WTC11 (cell line): ENCODE data around the gene ASB2. TPM values are rescaled to one million over a fixed set of nuclear protein-coding genes. Genes with fewer than 3 reads are reported as not detected.

Experiments used
- ATAC-seq: fragments of 200-7000 bp; cut with Tn5 transposase; 2 replicates; pipeline ENCODE4 v1.10.0; 2021; ENCODE audit warnings: mild to moderate bottlenecking, moderate library complexity
- CTCF ChIA-PET: fragments of 300-600 bp; sonication (Branson Sonifier 250); formaldehyde crosslinking; loops from one replicate; lab custom pipeline; 2021; ENCODE audit warnings: antibody characterized with exemption; lab: Charles Lee
- POLR2A ChIA-PET: fragments of 350-600 bp; sonication (Branson Sonifier 250); formaldehyde crosslinking; loops from one replicate; lab custom pipeline; 2021; ENCODE audit warnings: antibody characterized with exemption; lab: Charles Lee
- DNase-seq: peaks from one replicate; pipeline ENCODE4 v3.0.0; 2021; ENCODE audit warnings: low spot score
- H3K27ac Mint-ChIP-seq: 2 replicates; pipeline ENCODE4 v1.8.0; 2021; ENCODE audit warnings: mixed read lengths
- H3K27me3 Mint-ChIP-seq: 2 replicates; pipeline ENCODE4 v1.8.0; 2021; ENCODE audit warnings: low read depth, mild to moderate bottlenecking, moderate library complexity, mixed read lengths
- H3K36me3 Mint-ChIP-seq: 2 replicates; pipeline ENCODE4 v1.8.0; 2021; ENCODE audit warnings: mixed read lengths
- H3K4me1 Mint-ChIP-seq: 2 replicates; pipeline ENCODE4 v1.8.0; 2022; ENCODE audit warnings: mixed read lengths
- H3K4me3 Mint-ChIP-seq: 2 replicates; pipeline ENCODE4 v1.8.0; 2021; ENCODE audit warnings: mild to moderate bottlenecking, moderate library complexity, mixed read lengths
- H3K9me3 Mint-ChIP-seq: 2 replicates; pipeline ENCODE4 v1.8.0; 2021; ENCODE audit warnings: mixed read lengths
- E2F5 ChIP-seq: sonication (generic); formaldehyde crosslinking; IDR thresholded peaks from 2 replicates; pipeline ENCODE4 v1.8.1; 2022; ENCODE audit warnings: mild to moderate bottlenecking, moderate library complexity, missing genetic modification reagents
- FOXK1 ChIP-seq: sonication (generic); formaldehyde crosslinking; IDR thresholded peaks from 2 replicates; pipeline ENCODE4 v1.8.0; 2022; ENCODE audit warnings: mild to moderate bottlenecking, moderate library complexity, missing genetic modification reagents
- GABPB1 ChIP-seq: sonication (generic); formaldehyde crosslinking; IDR thresholded peaks from 2 replicates; pipeline ENCODE4 v1.8.1; 2023; ENCODE audit warnings: mild to moderate bottlenecking, missing genetic modification reagents
- IRF1 ChIP-seq: sonication (generic); formaldehyde crosslinking; IDR thresholded peaks from 2 replicates; pipeline ENCODE4 v1.8.0; 2023; ENCODE audit warnings: missing genetic modification reagents
- IRF2 ChIP-seq: sonication (generic); formaldehyde crosslinking; IDR thresholded peaks from 2 replicates; pipeline ENCODE4 v1.8.0; 2022; ENCODE audit warnings: low read depth, missing genetic modification reagents, borderline replicate concordance
- KAT7 ChIP-seq: sonication (generic); formaldehyde crosslinking; IDR thresholded peaks from 2 replicates; pipeline ENCODE4 v1.8.1; 2023; ENCODE audit warnings: missing genetic modification reagents, mild to moderate bottlenecking, borderline replicate concordance
- MXD4 ChIP-seq: fragments of 250-450 bp; sonication (Bioruptor Pico); IDR thresholded peaks from 2 replicates; pipeline ENCODE4 v1.8.0; 2021; ENCODE audit warnings: mild to moderate bottlenecking, moderate library complexity, borderline replicate concordance
- NFATC4 ChIP-seq: fragments of 250-450 bp; sonication (Bioruptor Pico); IDR thresholded peaks from 2 replicates; pipeline ENCODE4 v1.9.0; 2021; ENCODE audit warnings: mild to moderate bottlenecking
- NFE2L1 ChIP-seq: sonication (generic); formaldehyde crosslinking; IDR thresholded peaks from 2 replicates; pipeline ENCODE4 v1.8.1; 2023; ENCODE audit warnings: missing genetic modification reagents
- NFYB ChIP-seq: sonication (generic); formaldehyde crosslinking; conservative IDR thresholded peaks from 2 replicates; pipeline ENCODE4 v1.8.0; 2022; ENCODE audit warnings: low read depth, missing genetic modification reagents
- SMAD4 ChIP-seq: sonication (generic); formaldehyde crosslinking; IDR thresholded peaks from 2 replicates; pipeline ENCODE4 v1.8.0; 2022; ENCODE audit warnings: mild to moderate bottlenecking, missing genetic modification reagents
- SOX15 ChIP-seq: fragments of 250-450 bp; sonication (Bioruptor Pico); IDR thresholded peaks from 2 replicates; pipeline ENCODE4 v1.9.0; 2021; ENCODE audit warnings: mild to moderate bottlenecking
- TEAD1 ChIP-seq: sonication (generic); formaldehyde crosslinking; IDR thresholded peaks from 2 replicates; pipeline ENCODE4 v1.8.0; 2022; ENCODE audit warnings: mild to moderate bottlenecking, missing genetic modification reagents
- ZNF317 ChIP-seq: sonication (generic); formaldehyde crosslinking; IDR thresholded peaks from 2 replicates; pipeline ENCODE4 v1.8.1; 2023; ENCODE audit warnings: low read depth, mild to moderate bottlenecking, moderate library complexity, missing genetic modification reagents, borderline replicate concordance
- ZNF423 ChIP-seq: fragments of 250-450 bp; sonication (Bioruptor Pico); IDR thresholded peaks from 2 replicates; pipeline ENCODE4 v2.1.2; 2022; ENCODE audit warnings: mild to moderate bottlenecking, moderate library complexity
- total RNA-seq: library from RNA; stranded (reverse); gene quantifications from 3 replicates; pipeline ENCODE4 v1.2.3, GENCODE V29; 2021
- TF ChIP-seq, protein P1 (sequence below): fragments of 250-450 bp; sonication (Bioruptor Pico); IDR thresholded peaks from 2 replicates; pipeline ENCODE4 v1.9.0; 2021; ENCODE audit warnings: mild to moderate bottlenecking
- TF ChIP-seq, protein P2 (sequence below): sonication (generic); formaldehyde crosslinking; IDR thresholded peaks from 2 replicates; pipeline ENCODE4 v1.8.1; 2023; ENCODE audit warnings: mild to moderate bottlenecking, missing genetic modification reagents
- TF ChIP-seq, protein P3 (sequence below): sonication (generic); formaldehyde crosslinking; IDR thresholded peaks from 2 replicates; pipeline ENCODE4 v1.8.1; 2022; ENCODE audit warnings: missing genetic modification reagents, borderline replicate concordance
- TF ChIP-seq, protein P4 (sequence below): sonication (generic); formaldehyde crosslinking; IDR thresholded peaks from 2 replicates; pipeline ENCODE4 v1.8.0; 2022; ENCODE audit warnings: mild to moderate bottlenecking, missing genetic modification reagents
- TF ChIP-seq, protein P5 (sequence below): fragments of 200-600 bp; IDR thresholded peaks from 2 replicates; pipeline ENCODE4 v1.8.0; 2022; ENCODE audit warnings: antibody characterized with exemption

The ASB2 gene
- total RNA-seq, 1 experiment from 2014 or later, result 0.37 TPM

DNA sequence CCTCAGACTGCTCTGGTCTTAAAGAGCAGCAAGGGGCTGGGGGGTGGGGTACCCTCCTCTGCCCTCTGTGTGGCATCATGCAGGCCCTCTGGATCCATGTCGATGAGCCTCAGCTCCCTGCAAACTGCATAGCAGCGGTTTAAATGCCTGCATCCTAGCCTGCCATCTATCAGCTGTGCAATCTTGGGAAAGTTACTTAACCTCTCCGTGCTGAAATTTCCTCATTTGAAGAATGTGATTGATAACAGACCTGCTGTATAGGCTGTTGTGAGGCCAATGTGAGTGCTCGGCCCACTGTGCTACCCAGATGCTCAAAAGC is 45.4 kb downstream of the ASB2 start:
- no peak overlapping the region for H3K4me3 Mint-ChIP-seq
- no peaks in the 10 kb centered on the region; the same call in 1 of the 2 replicates for H3K4me1 Mint-ChIP-seq
- no peaks in the 10 kb centered on the region for H3K9me3 Mint-ChIP-seq
- no peak for DNase-seq
- POLR2A ChIA-PET, result no interaction called here
- CTCF ChIA-PET, result interaction anchor here (1.4 kb wide), 1 partner anchor 9 kb away, joined by 9 read pairs; no protein-coding TSS in a partner anchor
- no peaks in the 10 kb centered on the region; the same call in 1 of the 2 replicates for H3K27me3 Mint-ChIP-seq
- no peak for ATAC-seq
- no peak overlapping the region for H3K27ac Mint-ChIP-seq
- no peaks in the 10 kb centered on the region for H3K36me3 Mint-ChIP-seq
- TF ChIP-seq, protein P1, sequence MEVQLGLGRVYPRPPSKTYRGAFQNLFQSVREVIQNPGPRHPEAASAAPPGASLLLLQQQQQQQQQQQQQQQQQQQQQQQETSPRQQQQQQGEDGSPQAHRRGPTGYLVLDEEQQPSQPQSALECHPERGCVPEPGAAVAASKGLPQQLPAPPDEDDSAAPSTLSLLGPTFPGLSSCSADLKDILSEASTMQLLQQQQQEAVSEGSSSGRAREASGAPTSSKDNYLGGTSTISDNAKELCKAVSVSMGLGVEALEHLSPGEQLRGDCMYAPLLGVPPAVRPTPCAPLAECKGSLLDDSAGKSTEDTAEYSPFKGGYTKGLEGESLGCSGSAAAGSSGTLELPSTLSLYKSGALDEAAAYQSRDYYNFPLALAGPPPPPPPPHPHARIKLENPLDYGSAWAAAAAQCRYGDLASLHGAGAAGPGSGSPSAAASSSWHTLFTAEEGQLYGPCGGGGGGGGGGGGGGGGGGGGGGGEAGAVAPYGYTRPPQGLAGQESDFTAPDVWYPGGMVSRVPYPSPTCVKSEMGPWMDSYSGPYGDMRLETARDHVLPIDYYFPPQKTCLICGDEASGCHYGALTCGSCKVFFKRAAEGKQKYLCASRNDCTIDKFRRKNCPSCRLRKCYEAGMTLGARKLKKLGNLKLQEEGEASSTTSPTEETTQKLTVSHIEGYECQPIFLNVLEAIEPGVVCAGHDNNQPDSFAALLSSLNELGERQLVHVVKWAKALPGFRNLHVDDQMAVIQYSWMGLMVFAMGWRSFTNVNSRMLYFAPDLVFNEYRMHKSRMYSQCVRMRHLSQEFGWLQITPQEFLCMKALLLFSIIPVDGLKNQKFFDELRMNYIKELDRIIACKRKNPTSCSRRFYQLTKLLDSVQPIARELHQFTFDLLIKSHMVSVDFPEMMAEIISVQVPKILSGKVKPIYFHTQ (CRISPR knock-in tag), result no peak
- TF ChIP-seq NFE2L1 (no peak), IRF2 (CRISPR knock-in tag) (no peak), SMAD4 (no peak), SOX15 (CRISPR knock-in tag) (no peak), ZNF317 (CRISPR knock-in tag) (no peak), IRF1 (no peak), TEAD1 (CRISPR knock-in tag) (no peak), NFATC4 (CRISPR knock-in tag) (no peak), FOXK1 (CRISPR knock-in tag) (no peak)
- TF ChIP-seq, protein P2, sequence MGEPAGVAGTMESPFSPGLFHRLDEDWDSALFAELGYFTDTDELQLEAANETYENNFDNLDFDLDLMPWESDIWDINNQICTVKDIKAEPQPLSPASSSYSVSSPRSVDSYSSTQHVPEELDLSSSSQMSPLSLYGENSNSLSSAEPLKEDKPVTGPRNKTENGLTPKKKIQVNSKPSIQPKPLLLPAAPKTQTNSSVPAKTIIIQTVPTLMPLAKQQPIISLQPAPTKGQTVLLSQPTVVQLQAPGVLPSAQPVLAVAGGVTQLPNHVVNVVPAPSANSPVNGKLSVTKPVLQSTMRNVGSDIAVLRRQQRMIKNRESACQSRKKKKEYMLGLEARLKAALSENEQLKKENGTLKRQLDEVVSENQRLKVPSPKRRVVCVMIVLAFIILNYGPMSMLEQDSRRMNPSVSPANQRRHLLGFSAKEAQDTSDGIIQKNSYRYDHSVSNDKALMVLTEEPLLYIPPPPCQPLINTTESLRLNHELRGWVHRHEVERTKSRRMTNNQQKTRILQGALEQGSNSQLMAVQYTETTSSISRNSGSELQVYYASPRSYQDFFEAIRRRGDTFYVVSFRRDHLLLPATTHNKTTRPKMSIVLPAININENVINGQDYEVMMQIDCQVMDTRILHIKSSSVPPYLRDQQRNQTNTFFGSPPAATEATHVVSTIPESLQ, result no peak
- TF ChIP-seq, protein P3, sequence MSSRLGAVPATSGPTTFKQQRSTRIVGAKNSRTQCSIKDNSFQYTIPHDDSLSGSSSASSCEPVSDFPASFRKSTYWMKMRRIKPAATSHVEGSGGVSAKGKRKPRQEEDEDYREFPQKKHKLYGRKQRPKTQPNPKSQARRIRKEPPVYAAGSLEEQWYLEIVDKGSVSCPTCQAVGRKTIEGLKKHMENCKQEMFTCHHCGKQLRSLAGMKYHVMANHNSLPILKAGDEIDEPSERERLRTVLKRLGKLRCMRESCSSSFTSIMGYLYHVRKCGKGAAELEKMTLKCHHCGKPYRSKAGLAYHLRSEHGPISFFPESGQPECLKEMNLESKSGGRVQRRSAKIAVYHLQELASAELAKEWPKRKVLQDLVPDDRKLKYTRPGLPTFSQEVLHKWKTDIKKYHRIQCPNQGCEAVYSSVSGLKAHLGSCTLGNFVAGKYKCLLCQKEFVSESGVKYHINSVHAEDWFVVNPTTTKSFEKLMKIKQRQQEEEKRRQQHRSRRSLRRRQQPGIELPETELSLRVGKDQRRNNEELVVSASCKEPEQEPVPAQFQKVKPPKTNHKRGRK (CRISPR knock-in tag), result no peak

DNA sequence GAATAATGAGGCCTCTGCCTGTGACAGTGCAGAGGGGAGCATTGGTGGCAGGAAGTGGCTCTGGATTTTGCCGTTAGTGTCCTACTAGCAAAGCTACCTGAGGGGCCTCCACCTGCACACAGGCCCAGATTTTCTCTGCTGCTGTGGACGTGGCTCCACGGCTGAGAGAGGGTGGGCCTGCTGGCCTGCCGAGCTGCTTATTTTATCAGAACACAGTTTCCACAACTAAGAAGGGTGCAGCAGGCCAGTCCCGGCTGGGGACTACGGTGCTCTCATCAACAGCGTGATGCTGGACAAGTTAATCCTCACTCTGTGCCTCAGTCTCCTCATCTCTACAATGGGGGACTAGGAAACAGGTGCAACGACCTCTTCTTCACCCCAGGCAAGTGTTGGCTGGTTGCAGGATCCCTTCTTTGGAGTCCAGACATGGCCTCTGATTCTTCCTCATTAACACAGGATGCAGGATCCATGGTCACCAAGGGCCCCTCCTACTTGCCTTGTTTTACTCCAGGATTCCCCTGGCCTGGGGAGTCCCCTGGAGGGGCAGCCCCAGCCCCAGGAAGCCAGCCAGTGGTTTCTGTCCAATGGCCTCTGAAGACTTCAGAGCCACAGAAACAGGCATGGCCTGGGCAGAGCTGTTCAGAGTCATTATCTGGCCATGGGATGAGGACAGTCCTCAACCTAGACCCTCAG is 45.9 kb downstream of the ASB2 start:
- Mint-ChIP-seq H3K4me3 (no peak overlapping the region), H3K36me3 (no peaks in the 10 kb centered on the region)
- TF ChIP-seq, protein P4, sequence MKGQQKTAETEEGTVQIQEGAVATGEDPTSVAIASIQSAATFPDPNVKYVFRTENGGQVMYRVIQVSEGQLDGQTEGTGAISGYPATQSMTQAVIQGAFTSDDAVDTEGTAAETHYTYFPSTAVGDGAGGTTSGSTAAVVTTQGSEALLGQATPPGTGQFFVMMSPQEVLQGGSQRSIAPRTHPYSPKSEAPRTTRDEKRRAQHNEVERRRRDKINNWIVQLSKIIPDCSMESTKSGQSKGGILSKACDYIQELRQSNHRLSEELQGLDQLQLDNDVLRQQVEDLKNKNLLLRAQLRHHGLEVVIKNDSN (CRISPR knock-in tag), result no peak
- TF ChIP-seq MXD4, result no peak
- no peak for TF ChIP-seq NFATC4 (CRISPR knock-in tag)
- no peak for TF ChIP-seq GABPB1
- TF ChIP-seq FOXK1 (CRISPR knock-in tag), result no peak
- TF ChIP-seq E2F5 (CRISPR knock-in tag), result no peak
- no peak for TF ChIP-seq NFYB (CRISPR knock-in tag)
- TF ChIP-seq ZNF423, result no peak
- TF ChIP-seq, protein P2, result no peak
- TF ChIP-seq KAT7 (CRISPR knock-in tag), result no peak
- TF ChIP-seq, protein P3 (CRISPR knock-in tag), result no peak
- TF ChIP-seq, protein P5, sequence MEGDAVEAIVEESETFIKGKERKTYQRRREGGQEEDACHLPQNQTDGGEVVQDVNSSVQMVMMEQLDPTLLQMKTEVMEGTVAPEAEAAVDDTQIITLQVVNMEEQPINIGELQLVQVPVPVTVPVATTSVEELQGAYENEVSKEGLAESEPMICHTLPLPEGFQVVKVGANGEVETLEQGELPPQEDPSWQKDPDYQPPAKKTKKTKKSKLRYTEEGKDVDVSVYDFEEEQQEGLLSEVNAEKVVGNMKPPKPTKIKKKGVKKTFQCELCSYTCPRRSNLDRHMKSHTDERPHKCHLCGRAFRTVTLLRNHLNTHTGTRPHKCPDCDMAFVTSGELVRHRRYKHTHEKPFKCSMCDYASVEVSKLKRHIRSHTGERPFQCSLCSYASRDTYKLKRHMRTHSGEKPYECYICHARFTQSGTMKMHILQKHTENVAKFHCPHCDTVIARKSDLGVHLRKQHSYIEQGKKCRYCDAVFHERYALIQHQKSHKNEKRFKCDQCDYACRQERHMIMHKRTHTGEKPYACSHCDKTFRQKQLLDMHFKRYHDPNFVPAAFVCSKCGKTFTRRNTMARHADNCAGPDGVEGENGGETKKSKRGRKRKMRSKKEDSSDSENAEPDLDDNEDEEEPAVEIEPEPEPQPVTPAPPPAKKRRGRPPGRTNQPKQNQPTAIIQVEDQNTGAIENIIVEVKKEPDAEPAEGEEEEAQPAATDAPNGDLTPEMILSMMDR, result no peak

More for the DNA sequence above, 45.9 kb downstream of the ASB2 start:
- ChIA-PET POLR2A (no interaction called here), CTCF (interaction anchor here (1.4 to 3.9 kb wide), 2 partner anchors 9 kb away, joined by 9 to 37 read pairs; no protein-coding TSS in a partner anchor)
- DNase-seq (no peak), ATAC-seq (no peak)
- no peak overlapping the region for H3K27ac Mint-ChIP-seq
- H3K4me1 Mint-ChIP-seq, result no peaks in the 10 kb centered on the region
- H3K9me3 Mint-ChIP-seq, result no peaks in the 10 kb centered on the region
- H3K27me3 Mint-ChIP-seq, result no peaks in the 10 kb centered on the region
